Measurements from ENCODE around the gene TEX38.
"Not testable (repeated sequence)": the region's sequence is repeated elsewhere in the genome, so short reads cannot be mapped to it uniquely, and the experiment has no call there.

Gene TEX38

DNA sequence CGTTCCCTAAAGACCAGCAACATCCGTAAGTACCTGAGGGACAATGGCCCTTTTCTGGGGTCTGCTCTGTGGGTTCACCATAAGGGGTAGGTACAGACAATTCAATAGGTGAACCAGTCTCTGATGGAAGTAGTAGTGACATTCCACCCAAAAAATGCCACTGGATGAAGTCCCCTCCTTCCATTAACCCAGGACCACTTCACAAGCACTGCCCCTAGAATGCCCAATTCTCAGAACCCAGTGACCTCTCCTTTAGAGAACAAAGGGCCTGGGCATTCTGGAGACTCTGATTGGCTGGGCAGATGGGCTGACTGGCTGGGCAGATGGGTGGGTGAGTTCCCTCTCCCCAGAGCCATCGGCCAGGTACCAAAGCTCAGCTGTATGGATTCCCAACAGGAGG is at the start of gene TEX38:
TSS of gene TEX38 (plus strand) at position 301 of the 400 bp plus-strand sequence. CDS start at position 382, 81 bp downstream.
- no peak for DNase-seq (ENCODE audit: low spot score)

- no peak for DNase-seq (ENCODE audit: low spot score)
Measured at GRCh38 chr1:46621930-46622329, 49.7 kb upstream of the TEX38 start.

GRCh38 chr1:46622344-46622743 is 49.3 kb upstream of the TEX38 start:
- DNase-seq (ENCODE audit: low spot score) = no peak

DNA sequence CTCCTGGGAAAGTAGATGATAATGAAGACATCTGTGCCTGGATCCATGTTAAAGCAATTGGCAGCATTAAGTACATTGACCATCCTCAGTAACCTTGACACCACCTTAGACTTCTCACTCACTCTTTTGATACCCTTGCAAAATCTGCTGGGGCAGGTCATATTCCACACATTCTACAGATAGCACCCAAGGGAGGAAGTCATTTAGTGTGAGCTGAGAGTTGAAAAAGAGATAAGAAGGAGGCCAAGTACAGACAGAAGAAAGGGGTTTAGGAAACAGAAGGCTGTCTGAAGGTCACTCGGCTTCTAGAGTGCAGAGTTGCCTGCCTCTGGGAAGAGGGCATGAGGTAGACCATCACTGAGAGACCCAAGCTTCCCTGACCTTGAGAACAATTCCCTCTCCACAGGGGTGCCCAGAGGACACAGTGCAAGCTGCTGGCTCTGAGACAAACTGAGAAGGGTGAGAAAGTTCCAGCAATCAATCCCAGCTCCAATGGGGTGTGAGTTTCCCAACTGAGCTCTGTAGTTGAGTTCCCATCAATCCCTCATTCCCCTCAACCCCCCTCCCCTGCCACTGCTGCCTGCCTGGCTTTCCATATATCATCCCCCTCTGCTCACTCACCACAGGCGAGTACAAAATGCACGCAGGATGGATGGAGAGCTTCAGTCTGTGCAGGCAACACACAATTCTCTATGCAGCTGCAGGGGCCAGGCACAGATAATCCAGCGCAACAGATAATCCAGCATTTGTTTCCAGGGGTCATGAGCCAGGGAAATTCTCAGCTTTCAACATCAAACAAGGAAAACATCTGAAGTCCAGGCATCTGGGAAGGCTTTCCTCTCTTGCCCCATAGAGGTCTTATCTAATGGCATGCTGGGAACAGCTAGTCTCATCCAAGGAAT is 47.7 kb upstream of the TEX38 start:
- DNase-seq (ENCODE audit: low spot score) = no peak

- no peak for DNase-seq (ENCODE audit: low spot score)
Measured at GRCh38 chr1:46630719-46631118, 40.9 kb upstream of the TEX38 start.

DNA sequence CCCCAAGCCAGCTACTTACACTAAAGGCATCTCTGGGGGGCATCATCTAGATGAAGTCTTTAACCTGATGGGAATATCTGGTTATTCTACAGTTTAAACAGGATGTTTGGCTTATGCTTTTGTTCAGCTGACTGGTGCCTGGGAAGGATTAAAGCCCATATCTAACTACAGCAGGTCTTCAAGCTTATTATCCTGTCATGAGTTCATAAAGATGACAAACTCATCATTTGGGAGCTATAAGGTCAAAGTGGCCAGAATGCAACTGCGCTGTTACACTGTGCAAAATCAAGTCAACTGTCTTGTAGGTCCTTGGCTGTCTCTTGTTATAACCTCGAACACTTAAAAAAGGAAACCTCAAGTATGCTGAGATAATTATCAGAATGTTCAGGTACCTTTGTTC is 36.4 kb upstream of the TEX38 start:
- DNase-seq (ENCODE audit: low spot score) = no peak

GRCh38 chr1:46637444-46638083 is 34.1 kb upstream of the TEX38 start:
- no peak for DNase-seq (ENCODE audit: low spot score)

- DNase-seq (ENCODE audit: low spot score) = no peak
Measured at GRCh38 chr1:46638921-46639320, 32.7 kb upstream of the TEX38 start.

- DNase-seq (ENCODE audit: low spot score) = no peak
Measured at GRCh38 chr1:46639547-46639946, 32.1 kb upstream of the TEX38 start.

GRCh38 chr1:46642115-46642680 is 29.5 kb upstream of the TEX38 start:
- no peak for DNase-seq (ENCODE audit: low spot score)

GRCh38 chr1:46643368-46643775 is 28.3 kb upstream of the TEX38 start:
- DNase-seq (ENCODE audit: low spot score) = no peak

DNA sequence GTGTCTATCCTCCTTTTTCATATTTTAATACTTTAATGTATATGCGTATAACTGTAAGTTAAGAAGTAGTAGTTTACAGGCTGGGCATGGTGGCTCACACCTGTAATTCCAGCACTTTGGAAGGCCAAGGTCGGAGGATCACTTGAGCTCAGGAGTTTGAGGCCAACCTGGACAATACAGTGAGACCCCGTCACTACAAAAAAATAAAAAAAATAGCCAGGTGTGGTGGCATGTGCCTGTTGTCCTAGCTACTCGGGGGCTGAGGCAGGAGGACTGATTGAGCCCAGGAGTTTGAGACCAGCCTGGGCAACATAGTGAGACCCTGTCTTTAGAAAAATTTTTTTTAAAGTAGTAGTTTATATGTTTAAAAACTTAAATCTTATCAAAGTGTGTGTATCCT is 25.8 kb upstream of the TEX38 start:
- no peak for DNase-seq (ENCODE audit: low spot score)

GRCh38 chr1:46646331-46646730 is 25.3 kb upstream of the TEX38 start:
- DNase-seq (ENCODE audit: low spot score) = no peak

GRCh38 chr1:46646844-46647243 is 24.8 kb upstream of the TEX38 start:
- no peak for DNase-seq (ENCODE audit: low spot score)

DNA sequence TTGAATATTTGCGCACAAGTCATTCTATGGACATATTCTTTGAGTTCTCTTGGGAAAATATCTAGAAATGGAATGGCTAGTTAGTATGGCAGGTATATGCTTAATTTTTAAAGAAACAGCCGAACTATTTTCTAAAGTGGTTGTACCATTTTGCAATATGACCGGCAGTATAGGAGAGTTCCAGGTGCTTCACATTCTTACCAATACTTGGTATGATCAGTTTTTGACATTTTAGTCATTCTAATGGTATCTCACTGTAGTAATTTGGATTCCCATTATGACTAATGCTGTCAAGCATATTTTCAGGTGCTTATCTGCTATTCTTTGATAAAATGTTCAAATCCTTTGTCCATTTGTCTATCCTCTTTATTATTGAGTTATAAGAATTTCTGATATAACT is 24.0 kb upstream of the TEX38 start:
- no peak for DNase-seq (ENCODE audit: low spot score)

DNA sequence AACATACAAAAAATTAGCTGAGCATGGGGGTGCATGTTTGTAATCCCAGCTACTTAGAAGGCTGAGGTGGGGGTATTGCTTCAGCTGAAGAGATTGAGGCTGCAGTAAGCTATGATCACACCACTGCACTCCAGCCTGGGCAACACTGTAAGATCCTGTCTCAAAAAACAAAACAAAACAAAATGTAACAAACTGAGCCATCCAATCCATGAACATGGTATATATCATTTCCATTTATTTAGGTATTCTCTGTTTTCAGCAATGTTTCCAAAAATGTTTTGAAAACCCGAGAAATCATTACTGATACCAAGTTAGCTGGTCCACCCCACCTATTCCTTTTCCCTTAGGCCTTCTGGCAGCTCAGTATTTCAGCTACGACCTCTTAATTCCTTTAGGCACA is 21.9 kb upstream of the TEX38 start:
- no peak for DNase-seq (ENCODE audit: low spot score)

DNA sequence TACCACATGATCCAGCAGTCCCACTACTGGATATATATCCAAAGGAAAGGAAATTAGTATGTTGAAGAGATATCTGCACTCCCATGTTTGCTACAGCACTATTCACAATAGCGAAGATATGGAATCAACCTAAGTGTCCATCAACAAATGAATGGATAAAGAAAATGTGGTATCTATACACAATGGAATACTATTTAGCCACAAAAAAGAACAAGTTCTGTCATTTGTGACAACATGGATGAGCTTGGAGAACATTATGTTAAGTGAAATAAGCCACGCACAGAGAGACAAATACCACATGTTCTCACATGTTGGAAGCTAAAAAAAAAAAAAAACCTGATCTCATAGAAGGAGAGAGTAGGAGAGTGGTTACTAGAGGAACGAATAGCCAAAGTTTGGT is 21.2 kb upstream of the TEX38 start:
- DNase-seq (ENCODE audit: low spot score) = no peak

GRCh38 chr1:46651152-46651551 is 20.5 kb upstream of the TEX38 start:
- DNase-seq (ENCODE audit: low spot score) = not testable (repeated sequence)

- no peak for DNase-seq (ENCODE audit: low spot score)
Measured at GRCh38 chr1:46652321-46653100, 19.1 kb upstream of the TEX38 start.

- DNase-seq (ENCODE audit: low spot score) = no peak
Measured at GRCh38 chr1:46653405-46653958, 18.2 kb upstream of the TEX38 start.

DNA sequence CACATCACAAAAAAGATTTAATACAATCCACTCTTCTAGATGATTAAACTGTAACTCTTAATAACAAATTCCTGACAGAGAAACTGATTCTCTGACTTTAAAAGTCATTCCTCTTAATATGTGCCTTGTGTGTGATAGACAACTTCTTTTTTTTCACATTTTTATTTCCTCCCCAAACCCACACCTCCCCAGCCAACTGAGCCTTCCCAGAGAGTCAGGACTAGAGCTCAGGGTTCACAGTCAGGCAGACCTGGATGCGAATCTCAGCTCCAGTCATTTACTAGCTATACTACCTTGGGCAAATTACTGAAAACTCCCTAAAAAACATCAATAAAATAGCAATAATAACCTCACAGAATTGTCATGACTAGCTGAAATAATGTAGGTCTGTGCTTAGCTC is 17.6 kb upstream of the TEX38 start:
- DNase-seq (ENCODE audit: low spot score) = no peak

DNA sequence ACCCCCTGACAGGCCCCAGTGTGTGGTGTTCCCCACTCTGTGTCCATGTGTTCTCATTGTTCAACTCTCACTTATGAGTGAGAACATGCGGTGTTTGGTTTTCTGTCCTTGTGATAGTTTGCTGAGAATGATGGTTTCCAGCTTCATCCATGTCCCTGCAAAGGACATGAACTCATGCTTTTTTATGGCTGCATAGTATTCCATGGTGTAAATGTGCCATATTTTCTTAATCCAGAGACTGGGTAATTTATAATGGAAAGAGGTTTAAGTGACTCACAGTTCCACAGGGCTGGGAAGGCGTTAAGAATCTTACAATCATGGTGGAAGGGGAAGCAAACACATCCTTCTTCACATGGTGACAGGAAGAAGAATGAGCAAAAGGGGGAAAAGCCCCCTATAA is 17.0 kb upstream of the TEX38 start:
- not testable (repeated sequence) for DNase-seq (ENCODE audit: low spot score)
